GM18505 (cell line): Measurements from ENCODE around the gene MACF1.

ENCODE experiments used
- ATAC-seq: cut with Tn5 transposase; IDR thresholded peaks from one replicate; pipeline ENCODE4 v1.9.1; 2021; ENCODE audit not compliant: unreplicated experiment
- POLR2A ChIP-seq: IDR thresholded peaks from 4 replicates; pipeline ENCODE4 v1.6.1; 2011; ENCODE audit warnings: borderline replicate concordance; ENCODE audit not compliant: insufficient read depth, insufficient read length; ENCODE audit errors: extremely low read depth

MACF1 gene

DNA sequence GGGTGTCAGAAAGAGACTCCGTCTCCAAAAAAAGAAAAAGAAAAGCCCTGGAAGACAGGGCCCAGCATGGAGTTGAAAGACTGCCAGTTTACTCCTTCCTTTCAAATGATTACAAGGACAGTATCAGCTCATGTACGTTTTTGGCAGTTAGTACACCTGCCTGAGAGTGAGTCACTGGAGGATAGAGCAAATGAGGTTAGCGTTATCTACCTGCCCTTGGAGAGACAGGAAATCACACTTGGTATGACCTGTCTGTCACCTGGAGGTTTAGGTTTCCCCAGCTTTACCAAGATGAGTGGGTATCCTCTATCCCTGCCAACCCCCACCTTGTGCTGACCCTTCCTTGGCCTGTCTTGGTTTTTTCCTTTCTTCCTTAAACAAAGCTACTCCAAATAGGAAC is 190.1 kb downstream of the MACF1 start:
- no peak for ATAC-seq
- no peak for TF ChIP-seq POLR2A

DNA sequence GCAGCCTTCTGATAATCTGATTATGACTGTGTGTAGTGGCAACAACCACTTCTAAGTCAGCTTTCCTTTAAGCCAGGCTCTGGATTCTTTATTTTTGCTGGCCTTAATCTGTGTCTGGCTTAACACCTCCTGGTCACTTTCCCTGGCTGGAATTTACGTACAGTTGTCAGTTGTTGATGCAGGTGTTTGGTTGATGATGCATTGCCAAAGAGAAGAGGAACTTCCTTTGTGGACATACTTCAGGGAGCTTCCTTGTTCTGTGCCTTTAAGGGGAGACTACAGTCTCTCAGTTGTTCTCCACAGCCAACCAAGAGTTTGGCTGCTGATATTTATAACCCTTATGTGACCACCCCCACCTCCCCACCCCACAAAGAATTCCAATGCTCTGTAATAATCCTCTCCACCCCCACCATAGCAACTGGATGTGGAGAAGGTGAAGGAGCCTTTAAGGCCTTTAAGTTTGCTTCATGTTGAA is 190.9 kb downstream of the MACF1 start:
- TF ChIP-seq POLR2A: no peak
- no peak for ATAC-seq

DNA sequence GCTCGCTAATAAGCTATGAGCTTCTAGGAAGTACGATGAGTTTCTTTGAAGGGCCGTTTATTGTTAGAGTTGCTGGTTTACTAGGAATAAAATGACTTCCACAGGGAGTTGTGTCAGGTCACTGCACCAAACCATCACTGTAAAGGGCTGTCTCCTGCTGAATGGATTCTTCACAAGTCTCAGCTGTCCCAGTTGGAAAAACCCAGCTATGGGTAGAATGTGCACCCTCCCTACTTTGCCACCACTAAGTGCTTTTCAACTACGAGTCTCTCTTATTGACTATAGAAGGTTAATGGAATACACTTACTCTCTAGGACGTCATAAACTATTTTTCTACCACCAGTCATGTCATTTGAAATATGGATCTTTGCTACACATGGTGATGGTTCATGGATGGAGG is 192.2 kb downstream of the MACF1 start:
- no peak for TF ChIP-seq POLR2A
- ATAC-seq: no peak

DNA sequence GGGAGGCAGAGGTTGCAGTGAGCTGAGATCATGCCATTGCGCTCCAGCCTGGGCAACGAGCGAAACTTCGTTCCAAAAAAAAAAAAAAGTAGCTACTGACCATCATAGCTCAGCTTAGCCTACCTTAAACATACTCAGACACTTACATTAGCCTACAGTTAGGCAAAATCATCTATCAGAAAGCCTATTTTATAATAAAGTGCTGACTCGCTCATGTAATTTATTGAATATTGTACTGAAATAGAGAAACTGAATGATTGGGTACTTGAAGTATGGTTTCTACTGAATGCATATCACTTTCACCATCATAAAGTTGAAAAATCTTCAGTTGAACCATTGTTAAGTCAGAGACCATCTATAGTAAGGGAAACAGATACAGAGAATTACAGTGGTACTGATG is 193.0 kb downstream of the MACF1 start:
- TF ChIP-seq POLR2A: no peak
- no peak for ATAC-seq

DNA sequence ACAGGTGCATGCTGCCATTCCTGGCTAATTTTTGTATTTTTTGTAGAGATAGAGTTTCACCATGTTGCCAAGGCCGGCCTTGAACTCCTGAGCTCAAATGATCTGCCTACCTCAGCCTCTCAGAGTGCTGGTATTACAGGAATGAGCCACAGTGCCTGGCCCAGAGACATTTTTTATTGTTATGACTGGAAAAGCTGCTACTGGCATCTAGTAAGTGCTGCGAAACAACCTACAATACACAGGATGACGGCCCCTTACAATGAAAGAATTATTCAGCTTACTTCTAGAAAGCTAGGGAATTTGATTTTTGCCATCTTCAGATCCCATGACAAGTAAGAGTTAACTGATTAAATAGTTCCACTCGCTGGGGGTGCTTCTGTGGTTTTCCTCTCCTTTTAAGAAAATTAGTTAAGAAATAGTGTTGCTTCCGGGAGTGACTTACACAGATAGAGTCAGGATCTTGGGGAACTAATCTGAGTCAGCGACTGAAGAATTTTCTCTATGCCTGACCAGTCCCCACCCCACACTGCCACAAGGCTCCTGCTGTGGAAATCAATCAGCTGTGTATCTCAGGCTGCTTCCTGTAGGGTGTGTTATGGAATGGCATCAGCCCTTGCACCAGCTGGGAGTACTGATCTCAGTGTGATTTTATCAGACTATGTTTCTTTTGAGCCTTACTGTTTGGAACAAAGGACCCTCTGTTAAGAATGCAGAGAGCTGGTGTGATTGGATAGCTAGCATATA is 194.0 kb downstream of the MACF1 start:
- TF ChIP-seq POLR2A: no peak
- ATAC-seq: no peak

DNA sequence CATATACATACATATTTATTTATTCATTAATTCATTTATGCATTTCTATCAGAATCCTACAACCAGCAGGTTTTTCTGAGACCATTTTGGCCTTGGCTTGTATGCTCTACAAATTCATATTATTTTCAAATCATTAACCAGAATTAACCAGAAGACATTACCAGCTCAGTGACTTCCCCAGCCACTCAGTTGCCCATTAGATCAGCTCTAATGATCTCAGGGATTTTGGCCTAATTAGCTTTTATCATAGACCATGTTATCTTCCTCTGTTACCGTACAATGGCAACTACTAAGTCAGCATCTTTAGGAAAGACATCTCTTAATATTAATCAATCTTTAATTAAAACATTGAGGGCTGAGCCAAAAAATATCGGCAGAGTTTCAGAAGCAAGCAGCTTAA is 196.6 kb downstream of the MACF1 start:
- no peak for ATAC-seq
- no peak for TF ChIP-seq POLR2A

DNA sequence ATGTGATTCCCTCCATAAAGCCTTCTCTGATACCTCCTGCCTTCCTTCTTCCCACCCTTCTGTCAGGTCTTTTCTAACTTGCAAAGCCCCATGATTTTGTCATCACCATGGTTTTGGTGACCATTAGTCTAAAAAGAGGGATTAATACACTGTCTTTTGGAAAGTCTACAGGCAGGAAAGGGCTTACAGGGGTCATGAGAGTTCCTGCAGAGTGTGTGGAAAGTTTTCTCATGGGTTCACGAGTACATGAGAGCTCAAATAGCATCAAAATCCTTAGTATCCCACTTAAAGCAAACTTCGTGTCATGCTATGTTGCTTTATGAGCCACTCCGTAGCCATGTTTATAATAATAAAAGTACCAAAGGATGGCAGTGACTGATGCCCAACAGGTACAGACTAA is 200.4 kb downstream of the MACF1 start:
- no peak for ATAC-seq

DNA sequence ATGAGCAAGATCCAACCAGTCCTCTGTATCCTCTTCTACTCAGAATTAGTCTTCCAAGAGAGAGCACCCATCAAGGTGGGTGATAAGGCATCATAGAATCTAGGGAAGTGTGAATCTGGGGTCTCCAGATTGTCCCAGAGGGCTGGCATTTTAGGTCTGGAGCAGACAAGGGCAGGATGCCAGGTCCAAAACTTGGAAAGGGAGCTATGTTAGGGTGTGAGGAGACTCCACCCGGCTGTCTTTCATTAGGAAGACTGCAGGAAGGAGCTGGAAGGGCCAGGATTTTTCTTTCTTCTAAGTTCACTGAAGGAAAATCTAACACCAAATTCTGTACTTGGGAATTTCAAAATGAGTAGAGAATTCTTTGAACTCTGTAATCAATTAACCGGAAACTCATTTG is 200.9 kb downstream of the MACF1 start:
- TF ChIP-seq POLR2A: no peak
- ATAC-seq: no peak

More for the DNA sequence above, 200.4 kb downstream of the MACF1 start:
- no peak for TF ChIP-seq POLR2A

DNA sequence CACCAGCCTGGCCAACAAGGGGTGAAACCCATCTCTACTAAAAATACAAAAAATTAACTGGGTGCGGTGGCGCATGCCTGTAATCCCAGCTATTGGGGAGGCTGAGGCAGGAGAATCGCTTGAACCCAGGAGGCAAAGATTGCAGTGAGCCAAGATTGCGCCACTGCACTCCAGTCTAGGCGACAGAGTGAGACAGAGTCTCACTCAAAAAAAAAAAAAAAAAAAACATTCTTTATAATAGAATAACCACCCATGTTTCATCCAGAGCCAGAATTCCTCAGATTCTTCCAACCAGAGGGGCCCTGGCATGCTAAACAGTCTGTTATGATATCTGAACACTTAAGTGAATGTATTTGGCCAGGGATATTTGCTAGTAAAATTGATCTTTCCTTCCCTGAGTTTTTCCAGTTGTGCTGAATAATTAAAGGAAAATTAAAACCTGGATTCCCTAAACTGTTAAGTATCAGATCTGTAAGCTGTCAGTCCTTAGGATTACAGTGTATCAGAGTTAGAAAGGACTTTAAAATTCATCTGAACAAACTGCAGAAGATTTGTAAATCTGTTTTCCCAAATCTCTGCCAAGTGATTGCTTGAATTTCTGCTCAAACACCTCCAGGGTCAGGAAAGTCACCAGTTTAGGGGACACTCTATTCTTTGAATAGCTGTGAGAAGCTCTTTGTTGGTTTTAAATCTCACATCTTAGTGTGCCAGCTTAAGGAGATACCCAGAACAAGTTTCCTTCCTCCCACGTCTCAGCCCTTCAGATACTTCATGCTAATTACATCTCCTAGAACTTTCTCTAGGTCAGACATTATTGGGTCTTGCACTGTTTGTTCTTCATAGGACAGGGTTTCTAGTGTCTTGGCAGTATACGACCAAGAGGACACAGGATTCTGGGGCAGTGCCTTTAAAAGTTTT is 202.3 kb downstream of the MACF1 start:
- TF ChIP-seq POLR2A: no peak
- no peak for ATAC-seq

DNA sequence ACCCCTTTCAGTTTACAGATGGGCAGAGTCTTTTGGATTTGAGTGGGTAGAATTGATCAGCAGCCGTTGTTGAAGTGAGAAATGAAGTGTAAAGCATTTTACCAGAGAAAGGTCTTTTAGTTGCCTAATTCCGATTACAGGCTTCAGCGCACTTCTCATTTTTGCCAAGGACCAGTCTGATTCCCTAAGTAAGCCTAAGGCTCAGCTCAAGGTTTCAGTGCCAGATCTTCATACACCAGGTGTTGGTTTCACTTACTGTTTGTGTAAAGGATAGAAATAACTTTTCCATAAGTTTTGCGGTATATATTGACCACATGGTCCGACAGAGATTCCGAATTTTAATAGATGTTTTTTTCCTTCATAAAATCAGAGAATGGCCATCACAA is 203.0 kb downstream of the MACF1 start:
- no peak for ATAC-seq
- no peak for TF ChIP-seq POLR2A

DNA sequence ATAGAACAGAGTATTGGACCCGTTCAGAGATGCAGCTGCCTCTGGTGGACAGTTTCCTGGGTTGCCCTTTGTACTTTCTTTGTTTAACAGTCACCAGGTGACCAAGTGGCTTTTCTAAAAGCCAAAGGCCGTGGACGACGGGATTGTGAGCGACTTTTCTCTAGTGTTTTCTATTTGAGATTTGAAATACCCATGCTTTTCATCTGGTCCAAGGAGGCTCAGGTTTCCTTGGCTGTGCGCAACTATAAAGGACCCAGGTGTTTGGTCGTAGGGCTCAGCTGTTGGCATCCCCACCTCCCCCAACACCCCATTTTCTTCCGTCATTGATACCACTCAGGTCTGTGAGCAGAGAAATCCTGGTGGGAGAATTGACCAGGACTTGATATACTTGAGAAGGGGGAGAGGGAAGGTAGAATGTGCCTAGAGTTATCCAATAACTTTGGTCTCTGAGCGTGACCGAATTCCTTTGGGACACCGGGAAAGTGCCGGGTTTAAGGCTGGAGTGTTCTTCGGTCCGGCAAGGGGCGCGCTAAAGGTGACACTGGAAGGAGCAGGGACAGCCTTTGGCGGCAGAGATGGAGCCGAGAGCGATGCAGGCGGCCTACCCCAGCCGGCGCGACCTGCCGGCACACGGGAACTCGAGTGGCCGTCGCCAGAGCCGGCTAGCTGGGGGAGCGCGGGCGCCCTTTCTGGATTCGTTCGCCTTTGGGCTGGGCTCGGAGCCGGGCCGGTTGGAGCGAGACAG is 203.6 kb downstream of the MACF1 start:
- no peak for ATAC-seq
- TF ChIP-seq POLR2A: no peak

DNA sequence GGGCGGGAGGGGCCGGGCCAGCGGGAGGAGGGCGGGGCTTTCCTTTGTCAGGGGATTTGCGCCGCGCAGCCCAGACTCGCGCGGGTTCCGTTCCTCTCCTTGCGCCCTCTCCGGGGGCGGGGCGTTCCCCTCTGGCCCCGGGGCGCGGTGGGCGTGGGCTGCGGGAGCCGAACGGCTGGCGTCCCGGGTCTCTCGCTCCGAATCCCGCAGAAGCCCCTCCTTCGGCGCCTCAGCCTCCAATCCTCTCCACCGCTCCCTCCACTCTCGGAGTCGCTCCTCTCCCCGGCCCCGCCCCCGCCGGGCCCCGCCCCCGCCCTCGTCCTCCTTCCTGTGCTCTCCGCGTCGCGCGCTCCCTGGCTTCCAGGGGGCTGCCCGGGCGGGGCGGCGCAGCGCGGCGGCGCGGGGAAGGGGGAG is 204.2 kb downstream of the MACF1 start:
- ATAC-seq: peak; percentile 74
- no peak for TF ChIP-seq POLR2A
